Cardiac muscle cell (in vitro differentiated cells and primary cell): Measurements from ENCODE around the gene HSF4. TPM values are rescaled to one million over a fixed set of nuclear protein-coding genes. Genes with fewer than 3 reads are reported as not detected.
A peak's percentile ranks its signal among the peaks of the same experiment; 100 is the strongest.
"Not testable (repeated sequence)": the region's sequence is repeated elsewhere in the genome, so short reads cannot be mapped to it uniquely, and the experiment has no call there.

Experiments
- DNase-seq, 2 donors: peaks; one replicate each; pipeline versions ENCODE4 v3.0.0 to v3.0.0-alpha.2; 2010 to 2017; ENCODE audit warnings: low read depth in 1 of 2, low spot score in 1 of 2
- H3K27ac ChIP-seq: fragments of 200-600 bp; sonication (generic); 2 replicates; pipeline ENCODE4 v1.5.1; 2016
- H3K27me3 ChIP-seq: fragments of 200-600 bp; sonication (generic); 2 replicates; pipeline ENCODE4 v1.6.0; 2016; ENCODE audit warnings: control low read depth
- H3K36me3 ChIP-seq: fragments of 200-600 bp; sonication (generic); 2 replicates; pipeline ENCODE4 v1.5.1; 2016; ENCODE audit warnings: control low read depth
- H3K4me1 ChIP-seq: fragments of 200-600 bp; sonication (generic); 2 replicates; pipeline ENCODE4 v1.8.1; 2017; ENCODE audit warnings: low read depth, mild to moderate bottlenecking, mixed run types
- H3K4me3 ChIP-seq: fragments of 200-600 bp; sonication (generic); 2 replicates; pipeline ENCODE4 v1.5.1; 2016; ENCODE audit warnings: mild to moderate bottlenecking
- H3K9me3 ChIP-seq: fragments of 200-600 bp; sonication (generic); 2 replicates; pipeline ENCODE4 v1.5.1; 2017; ENCODE audit warnings: low read depth, mild to moderate bottlenecking, control low read depth
- polyA plus RNA-seq: library from polyadenylated mRNA; unstranded; fragments of >200 nt; fragmentation: Nextera tagmentation; extraction: Ambion mirVana; gene quantifications from 2 replicates; pipeline ENCODE4 v1.2.1, GENCODE V29; 2016
- total RNA-seq: library from RNA; depleted of rRNA; stranded (reverse); fragments of >200 nt; gene quantifications from 2 replicates; pipeline ENCODE4 v1.2.3, GENCODE V29; 2016
- TF ChIP-seq, protein P1 (sequence below): IDR thresholded peaks from 2 replicates; pipeline ENCODE4 v1.5.1; 2012; ENCODE audit warnings: low read depth, mild to moderate bottlenecking, low read length

Gene HSF4
- total and polyA plus RNA-seq, 2 experiments from 2014 or later: 1.7 to 7.9 TPM

DNA sequence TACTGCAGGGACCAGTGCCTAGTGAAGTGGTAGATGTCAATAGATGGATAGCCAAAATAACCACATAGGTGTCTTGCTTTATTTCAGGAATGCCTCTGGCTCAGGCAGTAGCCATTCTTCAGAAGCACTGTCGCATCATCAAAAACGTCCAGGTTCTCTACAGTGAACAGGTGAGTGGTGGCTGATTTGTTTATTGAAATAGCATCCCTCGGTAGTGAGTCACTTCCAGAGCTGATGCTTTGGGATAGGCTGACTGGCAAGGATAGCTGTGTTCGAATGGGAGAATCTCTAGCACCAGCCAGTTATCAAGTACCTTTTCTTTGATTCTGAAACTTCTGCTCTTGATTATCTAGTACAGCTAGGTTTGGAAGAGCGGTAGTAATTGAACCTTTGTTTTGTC is 44.5 kb upstream of the HSF4 start:
- H3K9me3 ChIP-seq: no peaks in the 10 kb centered on the region
- TF ChIP-seq, protein P1, sequence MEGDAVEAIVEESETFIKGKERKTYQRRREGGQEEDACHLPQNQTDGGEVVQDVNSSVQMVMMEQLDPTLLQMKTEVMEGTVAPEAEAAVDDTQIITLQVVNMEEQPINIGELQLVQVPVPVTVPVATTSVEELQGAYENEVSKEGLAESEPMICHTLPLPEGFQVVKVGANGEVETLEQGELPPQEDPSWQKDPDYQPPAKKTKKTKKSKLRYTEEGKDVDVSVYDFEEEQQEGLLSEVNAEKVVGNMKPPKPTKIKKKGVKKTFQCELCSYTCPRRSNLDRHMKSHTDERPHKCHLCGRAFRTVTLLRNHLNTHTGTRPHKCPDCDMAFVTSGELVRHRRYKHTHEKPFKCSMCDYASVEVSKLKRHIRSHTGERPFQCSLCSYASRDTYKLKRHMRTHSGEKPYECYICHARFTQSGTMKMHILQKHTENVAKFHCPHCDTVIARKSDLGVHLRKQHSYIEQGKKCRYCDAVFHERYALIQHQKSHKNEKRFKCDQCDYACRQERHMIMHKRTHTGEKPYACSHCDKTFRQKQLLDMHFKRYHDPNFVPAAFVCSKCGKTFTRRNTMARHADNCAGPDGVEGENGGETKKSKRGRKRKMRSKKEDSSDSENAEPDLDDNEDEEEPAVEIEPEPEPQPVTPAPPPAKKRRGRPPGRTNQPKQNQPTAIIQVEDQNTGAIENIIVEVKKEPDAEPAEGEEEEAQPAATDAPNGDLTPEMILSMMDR: no peak
- no peak for DNase-seq
- H3K4me3 ChIP-seq: no peak overlapping the region
- H3K27me3 ChIP-seq: no peaks in the 10 kb centered on the region
- peaks cover 5% of the 10 kb centered on the region for H3K36me3 ChIP-seq
- no peak overlapping the region for H3K27ac ChIP-seq
- no peaks in the 10 kb centered on the region for H3K4me1 ChIP-seq

DNA sequence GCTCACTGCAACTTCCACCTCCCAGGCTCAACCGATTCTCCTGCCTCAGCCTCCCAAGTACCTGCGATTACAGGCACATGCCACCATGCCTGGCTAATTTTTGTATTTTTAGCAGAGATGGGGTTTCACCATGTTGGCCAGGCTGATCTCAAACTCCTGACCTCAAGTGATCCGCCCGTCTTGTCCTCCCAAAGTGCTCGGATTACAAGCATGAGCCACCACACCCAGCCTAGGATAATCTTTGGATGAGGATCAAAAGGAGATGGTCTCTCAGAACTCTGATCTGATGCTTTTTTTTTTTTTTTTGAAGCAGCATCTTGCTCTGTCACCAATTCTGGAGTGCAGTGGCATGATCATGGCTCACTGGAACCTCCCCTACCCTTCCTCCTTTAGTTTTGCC is 41.7 kb upstream of the HSF4 start:
- not testable (repeated sequence) for H3K4me1 ChIP-seq, H3K27me3 ChIP-seq, H3K27ac ChIP-seq, DNase-seq, H3K4me3 ChIP-seq, H3K9me3 ChIP-seq
- peaks cover 11% of the 10 kb centered on the region for H3K36me3 ChIP-seq

DNA sequence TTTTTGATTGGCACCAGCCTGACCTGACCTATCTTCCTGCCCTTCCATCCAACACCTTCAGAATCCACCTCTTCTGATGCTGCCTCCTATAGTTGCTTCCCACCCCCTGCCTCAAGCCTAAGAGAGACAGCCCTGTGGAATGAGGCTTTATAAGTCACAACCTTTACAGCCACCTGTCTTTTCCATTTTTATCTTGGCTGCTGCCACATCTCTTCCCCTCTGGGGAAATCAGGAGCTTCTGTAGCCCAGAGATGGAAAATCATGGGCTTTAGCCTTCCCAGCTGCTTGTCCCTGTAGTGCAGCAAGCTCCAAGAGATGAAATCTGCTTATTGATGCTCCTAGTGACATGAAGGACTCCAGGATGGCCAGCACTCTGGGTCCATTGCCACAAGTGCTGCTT is 36.1 kb upstream of the HSF4 start:
- DNase-seq: no peak

DNA sequence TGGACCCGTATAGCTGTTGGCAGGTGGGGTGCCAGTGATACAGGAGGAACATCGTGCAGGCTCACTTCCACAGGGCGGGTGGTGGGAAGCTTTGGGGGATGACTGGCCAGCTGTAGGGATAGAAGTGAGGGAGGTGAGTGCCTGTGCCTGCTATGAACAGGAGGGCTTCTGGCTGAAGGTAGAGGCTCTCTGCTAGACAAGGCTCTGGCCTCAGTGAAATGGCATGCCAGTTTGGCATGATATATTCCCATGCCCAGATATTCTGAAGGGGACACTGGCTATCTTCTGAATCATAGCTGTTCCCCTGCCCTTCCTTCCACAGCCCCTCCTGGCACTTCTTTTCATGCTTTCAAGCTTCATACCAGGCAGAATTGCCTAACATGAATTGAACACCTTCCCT is 35.7 kb upstream of the HSF4 start:
- H3K9me3 ChIP-seq: no peaks in the 10 kb centered on the region
- TF ChIP-seq, protein P1: no peak
- no peak for DNase-seq
- no peak overlapping the region for H3K27ac ChIP-seq
- H3K4me3 ChIP-seq: no peak overlapping the region
- H3K27me3 ChIP-seq: no peaks in the 10 kb centered on the region
- peaks cover 16% of the 10 kb centered on the region for H3K36me3 ChIP-seq
- no peaks in the 10 kb centered on the region for H3K4me1 ChIP-seq

More for the DNA sequence above, 36.1 kb upstream of the HSF4 start:
- Histone ChIP-seq H3K36me3 (peaks cover 15% of the 10 kb centered on the region), H3K27me3 (no peaks in the 10 kb centered on the region), H3K27ac (no peak overlapping the region), H3K9me3 (no peaks in the 10 kb centered on the region), H3K4me3 (no peak overlapping the region), H3K4me1 (no peaks in the 10 kb centered on the region)
- TF ChIP-seq, protein P1: no peak

DNA sequence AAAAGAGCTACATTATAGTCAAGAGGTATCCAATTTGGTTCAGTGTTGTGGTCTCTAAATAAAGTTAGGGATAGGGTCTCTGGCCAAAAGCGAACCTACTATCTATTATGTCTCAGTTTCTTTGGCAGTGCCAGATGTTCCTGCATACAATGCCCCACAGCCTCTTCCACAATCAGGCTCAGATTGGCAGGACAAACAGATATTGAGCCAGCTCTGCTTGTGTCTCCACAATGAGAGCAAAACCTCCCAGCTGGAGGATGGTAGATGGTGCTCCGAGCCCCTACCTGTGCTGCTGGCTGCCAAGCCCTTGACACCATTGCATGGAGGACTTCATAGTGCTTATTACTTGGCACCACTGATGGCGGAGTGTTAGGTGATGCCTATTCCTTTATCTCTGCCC is 35.1 kb upstream of the HSF4 start:
- H3K36me3 ChIP-seq: peaks cover 21% of the 10 kb centered on the region
- H3K4me3 ChIP-seq: no peak overlapping the region
- DNase-seq: no peak

DNA sequence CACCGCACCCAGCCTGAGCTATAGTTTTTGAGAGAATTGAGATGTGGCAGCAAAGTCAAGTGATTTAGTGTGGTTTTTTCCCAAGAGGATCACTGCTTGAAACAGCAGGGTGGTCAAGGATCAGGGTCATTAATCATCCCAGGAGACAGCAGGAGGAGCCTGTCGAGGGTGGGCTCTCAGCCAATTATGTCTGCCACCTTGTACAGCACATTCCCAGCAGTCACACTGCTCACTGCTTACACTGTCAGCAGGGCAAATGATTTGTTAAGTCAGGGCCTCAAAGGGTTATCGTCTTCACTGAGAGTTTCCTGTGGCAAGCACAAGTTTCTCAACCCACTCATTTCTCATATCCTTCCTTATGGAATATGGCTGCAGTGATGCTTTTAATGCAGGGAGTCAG is 26.9 kb upstream of the HSF4 start:
- no peak overlapping the region for H3K4me3 ChIP-seq
- H3K27me3 ChIP-seq: no peaks in the 10 kb centered on the region
- no peaks in the 10 kb centered on the region for H3K9me3 ChIP-seq
- peak; percentile 56 to 67 for DNase-seq
- H3K36me3 ChIP-seq: peaks cover 28% of the 10 kb centered on the region
- peaks cover 8% of the 10 kb centered on the region for H3K4me1 ChIP-seq
- H3K27ac ChIP-seq: peak overlapping the region; percentile 50
- TF ChIP-seq, protein P1: no peak

More for the DNA sequence above, 35.1 kb upstream of the HSF4 start:
- TF ChIP-seq, protein P1: no peak
- no peaks in the 10 kb centered on the region for H3K27me3 ChIP-seq
- no peak overlapping the region for H3K27ac ChIP-seq
- H3K9me3 ChIP-seq: no peaks in the 10 kb centered on the region
- H3K4me1 ChIP-seq: no peaks in the 10 kb centered on the region
